Psoas muscle (tissue), 8 donors: ENCODE measurements around the gene ARHGAP10. TPM values are rescaled to one million over a fixed set of nuclear protein-coding genes. Genes with fewer than 3 reads are reported as not detected.

Experiments
- ATAC-seq, 4 donors: fragments of 200-7000 bp; cut with Tn5 transposase; one replicate each; pipeline ENCODE4 v1.9.1; 2020; ENCODE audit warnings: moderate library complexity in 3 of 4, mild to moderate bottlenecking in 2 of 4
- DNase-seq, 2 donors: peaks; one replicate each; pipeline ENCODE4 v3.0.0-alpha.2; 2020
- H3K27ac ChIP-seq: fragments of 200-600 bp; one replicate; pipeline ENCODE4 v1.8.0; 2022
- H3K27me3 ChIP-seq, 3 donors: fragments of 200-600 bp in 1 of 3; one replicate each; pipeline versions ENCODE4 v1.6.1 to v1.8.0; 2013 to 2022; ENCODE audit warnings: low read length in 2 of 3, mild to moderate bottlenecking in 2 of 3, moderate library complexity in 1 of 3; ENCODE audit not compliant: insufficient read depth in 3 of 3
- H3K36me3 ChIP-seq, 2 donors: fragments of 200-600 bp in 1 of 2; one replicate each; pipeline versions ENCODE4 v1.6.1 to v1.8.0; 2013 to 2022; ENCODE audit warnings: low read depth in 1 of 2, mild to moderate bottlenecking in 1 of 2, moderate library complexity in 1 of 2; ENCODE audit not compliant: insufficient read depth in 1 of 2
- H3K4me1 ChIP-seq: fragments of 200-600 bp; one replicate; pipeline ENCODE4 v1.8.0; 2022
- H3K4me3 ChIP-seq: fragments of 200-600 bp; one replicate; pipeline ENCODE4 v1.8.0; 2022; ENCODE audit warnings: mild to moderate bottlenecking
- H3K9me3 ChIP-seq: fragments of 200-600 bp; one replicate; pipeline ENCODE4 v1.8.0; 2022
- CTCF ChIP-seq: fragments of 200-600 bp; IDR thresholded peaks from one replicate; pipeline ENCODE4 v1.8.0; 2022; ENCODE audit warnings: antibody characterized with exemption
- WGBS, 3 donors: extraction: QIAGEN DNeasy Blood & Tissue Kit; methylation state at CpG; one replicate each; pipeline versions ENCODE4 v1.1.6 to v1.1.7; 2013; 5-methylcytosine and 5-hydroxymethylcytosine counted together
- intact Hi-C, 2 donors: fragments of 100-400 bp; cut with DNase I; formaldehyde crosslinking; loops; one replicate each; pipeline versions ENCODE4 v1.11.0 to v1.14.2; 2022
- polyA plus RNA-seq, 3 donors: library from polyadenylated mRNA; stranded (reverse); fragments of 200-250 nt; gene quantifications; one replicate each; pipeline ENCODE4 v1.2.3, GENCODE V29; 2013
- total RNA-seq, 4 donors: library from RNA; stranded (reverse); fragmentation: NEBNext Ultra II Directional in 2 of 4; extraction: Animal tissue kit (Norgen Biotek cat#: 25700) in 2 of 4; gene quantifications; one replicate each; pipeline versions ENCODE4 v1.2.1 to v1.2.4, GENCODE V29; 2021 to 2023
- donor health status: healthy with polysubstance abuse.
- donor health status: DM: no; HTN: no; CAD: no; lungs with moderate emphysema.
- donor health status: Bipolar disorder and iron deficiency.
- donor health status: healthy.
- donor health status: DM: yes; HTN: yes; CAD: no.
- donor health status: DM: no; HTN: no; CAD: no.
- donor health status: DM: no; HTN: no; CAD: no.
- donor health status: DM: yes; HTN: yes; CAD: no.

ARHGAP10 gene
- total and polyA plus RNA-seq, 7 donors, result 28.8 to 43.5 (median 34.0) TPM

- Histone ChIP-seq H3K9me3 (no peaks in the 10 kb centered on the region), H3K27ac (peak within 1 kb of the TSS; percentile 93), H3K36me3 (no peaks in the 10 kb centered on the region), H3K4me1 (peaks cover 3% of the 10 kb centered on the region), H3K4me3 (peak within 1 kb of the TSS; percentile 84), H3K27me3 (no peaks in the 10 kb centered on the region)
- DNase-seq (peak; percentile 93 to 96), ATAC-seq (peak; percentile 99 to 100 (median 100))
- 0 to 1% (median 1%) methylated on average over 56 to 69 of the region's 69 CpGs for WGBS, 3 donors
- no peak for TF ChIP-seq CTCF
- intact Hi-C loops, result no loop called here
Measured at GRCh38 chr4:147683717-147684700, 47.9 kb upstream of the ARHGAP10 start, which contains the start of gene PRMT9. Gene PRMT9 (minus strand): TSS chr4:147684163. CDS start chr4:147683987, 176 bp downstream.

GRCh38 chr4:147689067-147689466, 42.8 kb upstream of the ARHGAP10 start:
- no peaks in the 10 kb centered on the region for H3K36me3 ChIP-seq
- H3K27ac ChIP-seq, result no peak overlapping the region
- 33 to 51% (median 50%) methylated on average over 4 of the region's 4 CpGs for whole genome bisulfite sequencing, 3 donors
- intact Hi-C loops, result no loop called here
- no peak for DNase-seq
- H3K9me3 ChIP-seq, result no peaks in the 10 kb centered on the region
- no peak for TF ChIP-seq CTCF
- H3K27me3 ChIP-seq, result no peaks in the 10 kb centered on the region
- no peak overlapping the region for H3K4me3 ChIP-seq
- no peak for ATAC-seq
- H3K4me1 ChIP-seq, result no peaks in the 10 kb centered on the region

GRCh38 chr4:147691820-147692219, 40.1 kb upstream of the ARHGAP10 start:
- Histone ChIP-seq H3K36me3 (no peaks in the 10 kb centered on the region), H3K27ac (no peak overlapping the region), H3K4me1 (no peaks in the 10 kb centered on the region), H3K4me3 (no peak overlapping the region), H3K27me3 (no peaks in the 10 kb centered on the region), H3K9me3 (no peaks in the 10 kb centered on the region)
- DNase-seq (no peak), ATAC-seq (no peak)
- 83 to 87% (median 85%) methylated on average over 2 of the region's 2 CpGs for WGBS, 3 donors
- intact Hi-C loops, result no loop called here
- TF ChIP-seq CTCF, result no peak

GRCh38 chr4:147693218-147693617, 38.7 kb upstream of the ARHGAP10 start:
- WGBS, 3 donors, result 83 to 93% (median 91%) methylated on average over 3 of the region's 3 CpGs
- Histone ChIP-seq H3K27ac (no peak overlapping the region), H3K27me3 (no peaks in the 10 kb centered on the region), H3K9me3 (no peaks in the 10 kb centered on the region), H3K36me3 (no peaks in the 10 kb centered on the region), H3K4me3 (no peak overlapping the region), H3K4me1 (no peaks in the 10 kb centered on the region)
- no peak for ATAC-seq
- DNase-seq, result no peak
- TF ChIP-seq CTCF, result no peak
- intact Hi-C loops, result no loop called here
